Head of caudate nucleus (tissue), 42 donors: ENCODE data around the gene ZMIZ1.
A peak's percentile ranks its signal among the peaks of the same experiment; 100 is the strongest.

Experiments
- DNase-seq, 42 donors: peaks; one replicate each; pipeline versions ENCODE4 v3.0.0 to v3.0.0-alpha.2; 2020 to 2021; ENCODE audit warnings: mixed read lengths in 7 of 42
- intact Hi-C: fragments of 100-400 bp; cut with DNase I; formaldehyde crosslinking; loops from one replicate; pipeline ENCODE4 v1.15.0; 2022

ZMIZ1 gene

GRCh38 chr10:79184145-79184625, 115.4 kb downstream of the ZMIZ1 start:
- intact Hi-C loops = no loop called here
- no peak for DNase-seq

GRCh38 chr10:79184657-79185056, 115.9 kb downstream of the ZMIZ1 start:
- DNase-seq = no peak
- intact Hi-C loops = no loop called here

- DNase-seq = peak in 2 of 42 donors; percentile 34 to 35
- intact Hi-C loops = no loop called here
These were observed 116.5 kb downstream of the ZMIZ1 start for GRCh38 chr10:79185067-79185774.

GRCh38 chr10:79185796-79186374, 117.1 kb downstream of the ZMIZ1 start:
- no peak for DNase-seq
- intact Hi-C loops = loop anchor here (2.0 kb wide), 1 partner anchor 43 kb away; no protein-coding TSS in a partner anchor

GRCh38 chr10:79186486-79187120, 117.8 kb downstream of the ZMIZ1 start:
- no peak for DNase-seq

GRCh38 chr10:79187121-79187940, 118.6 kb downstream of the ZMIZ1 start:
- no peak for DNase-seq
- intact Hi-C loops = loop anchor here (2.0 kb wide), 1 partner anchor 41 kb away; no protein-coding TSS in a partner anchor

More at GRCh38 chr10:79186486-79187120, 117.8 kb downstream of the ZMIZ1 start:
- intact Hi-C loops = loop anchor here (2.0 kb wide), 1 partner anchor 42 kb away; no protein-coding TSS in a partner anchor

- DNase-seq = no peak
- intact Hi-C loops = no loop called here
These were observed 119.6 kb downstream of the ZMIZ1 start for GRCh38 chr10:79188154-79188965.

- no peak for DNase-seq
- intact Hi-C loops = no loop called here
These were observed 120.4 kb downstream of the ZMIZ1 start for GRCh38 chr10:79189181-79189580.

- DNase-seq = peak in 40 of 42 donors; percentile 29 to 93 (median 65)
- intact Hi-C loops = loop anchor here (5.0 to 10.0 kb wide), 4 partner anchors 278 to 975 kb away; no protein-coding TSS in a partner anchor
These were observed 121.2 kb downstream of the ZMIZ1 start for GRCh38 chr10:79189853-79190435.

GRCh38 chr10:79190740-79191261, 122.0 kb downstream of the ZMIZ1 start:
- intact Hi-C loops = loop anchor here (5.0 to 10.0 kb wide), 4 partner anchors 278 to 976 kb away; no protein-coding TSS in a partner anchor
- DNase-seq = no peak

- DNase-seq = no peak
- intact Hi-C loops = loop anchor here (5.0 to 10.0 kb wide), 4 partner anchors 280 to 977 kb away; no protein-coding TSS in a partner anchor
These were observed 123.3 kb downstream of the ZMIZ1 start for GRCh38 chr10:79191951-79192676.

- intact Hi-C loops = loop anchor here (5.0 to 10.0 kb wide), 4 partner anchors 280 to 978 kb away; no protein-coding TSS in a partner anchor
- peak in 18 of 42 donors; percentile 30 to 74 (median 52) for DNase-seq
These were observed 123.9 kb downstream of the ZMIZ1 start for GRCh38 chr10:79192677-79193003.

- DNase-seq = no peak
- intact Hi-C loops = loop anchor here (5.0 to 10.0 kb wide), 4 partner anchors 282 to 979 kb away; no protein-coding TSS in a partner anchor
These were observed 125.1 kb downstream of the ZMIZ1 start for GRCh38 chr10:79193694-79194382.

- intact Hi-C loops = loop anchor here (5.0 to 10.0 kb wide), 7 partner anchors 123 to 1148 kb away; no protein-coding TSS in a partner anchor
- peak; percentile 77 to 94 (median 85) for DNase-seq
These were observed 126.5 kb downstream of the ZMIZ1 start for GRCh38 chr10:79195091-79195923.
